Gastroesophageal sphincter (tissue), 3 donors: ENCODE results near the gene SYT1.

Experiments
- EP300 ChIP-seq: sonication (generic); formaldehyde crosslinking; IDR thresholded peaks from one replicate; pipeline ENCODE4 v1.6.1; 2017; ENCODE audit warnings: antibody characterized with exemption, mild to moderate bottlenecking
- POLR2A ChIP-seq, 2 donors: fragments of 450-650 bp; IDR thresholded peaks; one replicate each; pipeline ENCODE4 v1.6.1; 2017; ENCODE audit warnings: antibody characterized with exemption in 2 of 2, mild to moderate bottlenecking in 2 of 2, moderate library complexity in 1 of 2
- POLR2AphosphoS5 ChIP-seq: sonication (generic); formaldehyde crosslinking; IDR thresholded peaks from one replicate; pipeline ENCODE4 v1.6.1; 2017; ENCODE audit warnings: antibody characterized with exemption
- TF ChIP-seq, protein P1 (sequence below), 4 experiments: fragments of 200-600 bp in 2 of 4; fragments of 450-650 bp in 2 of 4; sonication (generic) in 1 of 4; IDR thresholded peaks; one replicate each; pipeline ENCODE4 v1.5.1; 2017 to 2019; ENCODE audit warnings: antibody characterized with exemption in 4 of 4, mild to moderate bottlenecking in 2 of 4, moderate library complexity in 2 of 4

DNA sequence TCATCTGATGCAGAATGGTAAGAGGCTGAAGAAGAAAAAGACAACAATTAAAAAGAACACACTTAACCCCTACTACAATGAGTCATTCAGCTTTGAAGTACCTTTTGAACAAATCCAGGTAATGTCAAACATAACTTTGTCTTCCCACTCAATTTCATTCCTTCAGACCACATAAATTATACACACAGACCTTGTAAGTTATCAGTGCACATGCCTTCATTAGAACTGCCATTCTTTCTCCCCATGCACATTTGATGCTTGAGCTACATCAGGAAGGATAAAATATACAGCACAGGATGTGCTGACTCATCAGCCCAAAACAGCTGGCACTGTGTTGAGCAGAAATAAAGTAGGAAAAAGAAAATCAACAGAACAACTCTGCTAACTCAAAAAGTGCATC is 579.5 kb downstream of the SYT1 start:
- no peak for TF ChIP-seq POLR2A (IDR thresholded peaks at IDR 0.05)
- TF ChIP-seq, protein P1, sequence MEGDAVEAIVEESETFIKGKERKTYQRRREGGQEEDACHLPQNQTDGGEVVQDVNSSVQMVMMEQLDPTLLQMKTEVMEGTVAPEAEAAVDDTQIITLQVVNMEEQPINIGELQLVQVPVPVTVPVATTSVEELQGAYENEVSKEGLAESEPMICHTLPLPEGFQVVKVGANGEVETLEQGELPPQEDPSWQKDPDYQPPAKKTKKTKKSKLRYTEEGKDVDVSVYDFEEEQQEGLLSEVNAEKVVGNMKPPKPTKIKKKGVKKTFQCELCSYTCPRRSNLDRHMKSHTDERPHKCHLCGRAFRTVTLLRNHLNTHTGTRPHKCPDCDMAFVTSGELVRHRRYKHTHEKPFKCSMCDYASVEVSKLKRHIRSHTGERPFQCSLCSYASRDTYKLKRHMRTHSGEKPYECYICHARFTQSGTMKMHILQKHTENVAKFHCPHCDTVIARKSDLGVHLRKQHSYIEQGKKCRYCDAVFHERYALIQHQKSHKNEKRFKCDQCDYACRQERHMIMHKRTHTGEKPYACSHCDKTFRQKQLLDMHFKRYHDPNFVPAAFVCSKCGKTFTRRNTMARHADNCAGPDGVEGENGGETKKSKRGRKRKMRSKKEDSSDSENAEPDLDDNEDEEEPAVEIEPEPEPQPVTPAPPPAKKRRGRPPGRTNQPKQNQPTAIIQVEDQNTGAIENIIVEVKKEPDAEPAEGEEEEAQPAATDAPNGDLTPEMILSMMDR (IDR thresholded peaks at IDR 0.05) = no peak
- no peak for TF ChIP-seq POLR2AphosphoS5
- TF ChIP-seq EP300 = no peak
